Activated CD4-positive, alpha-beta memory T cell treated with anti-CD3 and anti-CD28 coated beads, Interleukin-2, amount 10 ng/mL, durations not matched to agents 7 days and 5 days (primary cell): Measurements from ENCODE around the gene IL1R1. TPM values are rescaled to one million over a fixed set of nuclear protein-coding genes. Genes with fewer than 3 reads are reported as not detected.

Experiments
- CTCF ChIA-PET: fragments of 350-600 bp; sonication (Branson Sonifier 250); formaldehyde crosslinking; loops from one replicate; lab custom pipeline; 2021; ENCODE audit warnings: antibody characterized with exemption, inconsistent platforms; lab: Charles Lee
- POLR2A ChIA-PET: fragments of 350-600 bp; sonication (Branson Sonifier 250); formaldehyde crosslinking; loops from one replicate; lab custom pipeline; 2021; ENCODE audit warnings: antibody characterized with exemption; lab: Charles Lee
- DNase-seq: peaks from one replicate; pipeline ENCODE4 v3.0.0-alpha.2; 2020
- H3K27ac Mint-ChIP-seq: one replicate; pipeline ENCODE4 v1.8.0; 2021; ENCODE audit warnings: mild to moderate bottlenecking, mixed read lengths
- H3K27me3 Mint-ChIP-seq: one replicate; pipeline ENCODE4 v1.8.0; 2021; ENCODE audit warnings: mixed read lengths
- H3K36me3 Mint-ChIP-seq: one replicate; pipeline ENCODE4 v1.8.0; 2021; ENCODE audit warnings: low read depth, mixed read lengths
- H3K4me1 Mint-ChIP-seq: one replicate; pipeline ENCODE4 v1.8.0; 2021; ENCODE audit warnings: mixed read lengths
- H3K4me3 Mint-ChIP-seq: one replicate; pipeline ENCODE4 v1.8.0; 2021; ENCODE audit warnings: mild to moderate bottlenecking, mixed read lengths
- H3K9me3 Mint-ChIP-seq: one replicate; pipeline ENCODE4 v1.8.0; 2021; ENCODE audit warnings: mixed read lengths
- total RNA-seq, 2 experiments: library from RNA; stranded (reverse); gene quantifications; one replicate each; pipeline ENCODE4 v1.2.3, GENCODE V29; 2021

IL1R1 gene
- total RNA-seq, 2 experiments from 2014 or later, result 1.3 to 1.5 TPM

GRCh38 chr2:102149243-102149642, 6.7 kb downstream of the IL1R1 start:
- no peak overlapping the region for H3K4me3 Mint-ChIP-seq
- H3K27ac Mint-ChIP-seq, result no peak overlapping the region
- ChIA-PET CTCF (no interaction called here), POLR2A (no interaction called here)
- peaks cover 2% of the 10 kb centered on the region for H3K4me1 Mint-ChIP-seq
- DNase-seq, result no peak
- peaks cover 62% of the 10 kb centered on the region for H3K9me3 Mint-ChIP-seq
- H3K27me3 Mint-ChIP-seq, result no peaks in the 10 kb centered on the region
- H3K36me3 Mint-ChIP-seq, result peaks cover 34% of the 10 kb centered on the region

GRCh38 chr2:102149644-102150455, 7.3 kb downstream of the IL1R1 start:
- POLR2A ChIA-PET, result no interaction called here
- H3K9me3 Mint-ChIP-seq, result peaks cover 62% of the 10 kb centered on the region
- CTCF ChIA-PET, result no interaction called here

GRCh38 chr2:102154364-102154763, 11.8 kb downstream of the IL1R1 start:
- no peak for DNase-seq
- Mint-ChIP-seq H3K27ac (no peak overlapping the region), H3K9me3 (peaks cover 30% of the 10 kb centered on the region), H3K4me3 (no peak overlapping the region), H3K36me3 (peaks cover 5% of the 10 kb centered on the region), H3K4me1 (no peaks in the 10 kb centered on the region), H3K27me3 (no peaks in the 10 kb centered on the region)
- ChIA-PET CTCF (interaction anchor here (0.9 to 1.5 kb wide), 2 partner anchors 86 kb away, joined by 3 to 5 read pairs; no protein-coding TSS in a partner anchor), POLR2A (interaction anchor here (0.7 kb wide), 1 partner anchor 65 kb away, joined by 3 read pairs; no protein-coding TSS in a partner anchor)

More at GRCh38 chr2:102149644-102150455, 7.3 kb downstream of the IL1R1 start:
- H3K27me3 Mint-ChIP-seq, result no peaks in the 10 kb centered on the region
- H3K4me3 Mint-ChIP-seq, result no peak overlapping the region
- no peak for DNase-seq
- H3K27ac Mint-ChIP-seq, result no peak overlapping the region
- peaks cover 29% of the 10 kb centered on the region for H3K36me3 Mint-ChIP-seq
- peaks cover 2% of the 10 kb centered on the region for H3K4me1 Mint-ChIP-seq

- POLR2A ChIA-PET, result no interaction called here
- Mint-ChIP-seq H3K4me1 (no peaks in the 10 kb centered on the region), H3K9me3 (peaks cover 27% of the 10 kb centered on the region), H3K4me3 (no peak overlapping the region), H3K36me3 (peaks cover 5% of the 10 kb centered on the region), H3K27me3 (no peaks in the 10 kb centered on the region), H3K27ac (no peak overlapping the region)
- CTCF ChIA-PET, result interaction anchor here (1.5 kb wide), 1 partner anchor 86 kb away, joined by 5 read pairs; no protein-coding TSS in a partner anchor
- DNase-seq, result no peak
Measured at GRCh38 chr2:102154946-102155702, 12.6 kb downstream of the IL1R1 start.

- H3K9me3 Mint-ChIP-seq, result peaks cover 21% of the 10 kb centered on the region
- ChIA-PET POLR2A (no interaction called here), CTCF (interaction anchor here (1.5 kb wide), 1 partner anchor 85 kb away, joined by 5 read pairs; no protein-coding TSS in a partner anchor)
- H3K4me1 Mint-ChIP-seq, result no peaks in the 10 kb centered on the region
- no peak overlapping the region for H3K4me3 Mint-ChIP-seq
- H3K36me3 Mint-ChIP-seq, result peaks cover 5% of the 10 kb centered on the region
- no peak overlapping the region for H3K27ac Mint-ChIP-seq
- H3K27me3 Mint-ChIP-seq, result no peaks in the 10 kb centered on the region
- DNase-seq, result no peak
Measured at GRCh38 chr2:102155703-102156515, 13.4 kb downstream of the IL1R1 start.

- H3K36me3 Mint-ChIP-seq, result peaks cover 5% of the 10 kb centered on the region
- no peak overlapping the region for H3K27ac Mint-ChIP-seq
- peaks cover 10% of the 10 kb centered on the region for H3K9me3 Mint-ChIP-seq
- H3K27me3 Mint-ChIP-seq, result no peaks in the 10 kb centered on the region
- H3K4me1 Mint-ChIP-seq, result no peaks in the 10 kb centered on the region
- ChIA-PET CTCF (no interaction called here), POLR2A (interaction anchor here (1.8 kb wide), 1 partner anchor 15 kb away, joined by 4 read pairs; no protein-coding TSS in a partner anchor)
- no peak overlapping the region for H3K4me3 Mint-ChIP-seq
- no peak for DNase-seq
Measured at GRCh38 chr2:102158011-102158755, 15.6 kb downstream of the IL1R1 start.

- no peaks in the 10 kb centered on the region for H3K27me3 Mint-ChIP-seq
- H3K9me3 Mint-ChIP-seq, result peaks cover 8% of the 10 kb centered on the region
- DNase-seq, result no peak
- no peak overlapping the region for H3K4me3 Mint-ChIP-seq
- ChIA-PET CTCF (no interaction called here), POLR2A (no interaction called here)
- peaks cover 5% of the 10 kb centered on the region for H3K36me3 Mint-ChIP-seq
- no peaks in the 10 kb centered on the region for H3K4me1 Mint-ChIP-seq
- no peak overlapping the region for H3K27ac Mint-ChIP-seq
Measured at GRCh38 chr2:102159295-102159694, 16.7 kb downstream of the IL1R1 start.

GRCh38 chr2:102166189-102166845, 23.8 kb downstream of the IL1R1 start:
- no peak overlapping the region for H3K27ac Mint-ChIP-seq
- POLR2A ChIA-PET, result no interaction called here
- CTCF ChIA-PET, result interaction anchor here (1.0 to 2.2 kb wide), 4 partner anchors 74 to 283 kb away, joined by 3 to 10 read pairs (median 3); no protein-coding TSS in a partner anchor
- no peak overlapping the region for H3K4me3 Mint-ChIP-seq
- H3K27me3 Mint-ChIP-seq, result no peaks in the 10 kb centered on the region
- DNase-seq, result no peak
- H3K9me3 Mint-ChIP-seq, result no peaks in the 10 kb centered on the region
- no peaks in the 10 kb centered on the region for H3K36me3 Mint-ChIP-seq
- peaks cover 5% of the 10 kb centered on the region for H3K4me1 Mint-ChIP-seq

- H3K27me3 Mint-ChIP-seq, result no peaks in the 10 kb centered on the region
- no peak overlapping the region for H3K27ac Mint-ChIP-seq
- CTCF ChIA-PET, result interaction anchor here (1.2 kb wide), 1 partner anchor 85 kb away, joined by 3 read pairs; no protein-coding TSS in a partner anchor
- POLR2A ChIA-PET, result no interaction called here
- H3K4me1 Mint-ChIP-seq, result peaks cover 7% of the 10 kb centered on the region
- H3K9me3 Mint-ChIP-seq, result no peaks in the 10 kb centered on the region
- H3K4me3 Mint-ChIP-seq, result no peak overlapping the region
- H3K36me3 Mint-ChIP-seq, result no peaks in the 10 kb centered on the region
- DNase-seq, result no peak
Measured at GRCh38 chr2:102168026-102168771, 25.7 kb downstream of the IL1R1 start.

- no peak overlapping the region for H3K27ac Mint-ChIP-seq
- H3K4me1 Mint-ChIP-seq, result peaks cover 1% of the 10 kb centered on the region
- no peak overlapping the region for H3K4me3 Mint-ChIP-seq
- ChIA-PET POLR2A (no interaction called here), CTCF (no interaction called here)
- no peaks in the 10 kb centered on the region for H3K27me3 Mint-ChIP-seq
- peaks cover 2% of the 10 kb centered on the region for H3K9me3 Mint-ChIP-seq
- H3K36me3 Mint-ChIP-seq, result no peaks in the 10 kb centered on the region
- DNase-seq, result no peak
Measured at GRCh38 chr2:102171946-102172345, 29.4 kb downstream of the IL1R1 start.

GRCh38 chr2:102172745-102173144, 30.2 kb downstream of the IL1R1 start:
- no peak overlapping the region for H3K27ac Mint-ChIP-seq
- CTCF ChIA-PET, result no interaction called here
- H3K4me3 Mint-ChIP-seq, result no peak overlapping the region
- POLR2A ChIA-PET, result no interaction called here
- no peak for DNase-seq
- H3K9me3 Mint-ChIP-seq, result peaks cover 2% of the 10 kb centered on the region
- no peaks in the 10 kb centered on the region for H3K27me3 Mint-ChIP-seq
- H3K36me3 Mint-ChIP-seq, result no peaks in the 10 kb centered on the region
- peaks cover 1% of the 10 kb centered on the region for H3K4me1 Mint-ChIP-seq
